Panc1 (cell line): ENCODE results near the gene TM2D1.
"Not testable (repeated sequence)": the region's sequence is repeated elsewhere in the genome, so short reads cannot be mapped to it uniquely, and the experiment has no call there.

Source experiments
- CTCF ChIP-seq: fragments of 450-650 bp; IDR thresholded peaks from 2 replicates; pipeline ENCODE4 v1.5.1; 2017; ENCODE audit warnings: mild to moderate bottlenecking
- POLR2AphosphoS5 ChIP-seq: IDR thresholded peaks from 2 replicates; pipeline ENCODE4 v1.6.1; 2012; ENCODE audit warnings: mild to moderate bottlenecking, low read depth, low read length, moderate library complexity
- REST ChIP-seq, 2 experiments: IDR thresholded peaks; 2 replicates each; pipeline ENCODE4 v1.6.1; 2011 to 2012; ENCODE audit warnings: low read depth in 2 of 2, control low read depth in 1 of 2, low read length in 1 of 2, mild to moderate bottlenecking in 1 of 2, moderate library complexity in 1 of 2; ENCODE audit not compliant: insufficient read depth in 1 of 2
- SIN3A ChIP-seq: IDR thresholded peaks from 2 replicates; pipeline ENCODE4 v1.6.1; 2012; ENCODE audit warnings: low read depth, mild to moderate bottlenecking, low read length, moderate library complexity, borderline replicate concordance; ENCODE audit not compliant: insufficient read depth

- not testable (repeated sequence) for TF ChIP-seq CTCF; SIN3A; POLR2AphosphoS5; REST (IDR thresholded peaks at IDR 0.05; ENCODE audit: insufficient read depth in 1 of 2, low read depth in 2 of 2, low read length in 1 of 2)
These were observed 5.8 kb downstream of the TM2D1 start for GRCh38 chr1:61718996-61719663.
